H1 (cell line): ENCODE data around the gene DPF3. TPM values are rescaled to one million over a fixed set of nuclear protein-coding genes. Genes with fewer than 3 reads are reported as not detected.

Experiments used
- CTCF ChIA-PET: fragments of 300-600 bp; sonication (Branson Sonifier 250); formaldehyde crosslinking; loops from one replicate; lab custom pipeline; 2021; ENCODE audit not compliant: partially characterized antibody; lab: Charles Lee
- POLR2A ChIA-PET: fragments of 300-600 bp; sonication (Branson Sonifier 250); formaldehyde crosslinking; loops from one replicate; lab custom pipeline; 2021; ENCODE audit warnings: inconsistent platforms; ENCODE audit not compliant: partially characterized antibody; lab: Charles Lee
- DNase-seq, 2 experiments: peaks; one replicate each; pipeline versions ENCODE4 v3.0.0 to v3.0.0-alpha.2; 2010 to 2022; ENCODE audit warnings: low spot score in 2 of 2, low read depth in 1 of 2, mixed read lengths in 1 of 2
- FAIRE-seq: peaks from 2 replicates; lab custom pipeline; 2011; peaks lifted over from hg19 to GRCh38; lab: Jason Lieb, UNC
- H2AFZ ChIP-seq: 2 replicates; pipeline ENCODE4 v1.8.1; 2012; ENCODE audit warnings: low read length, inconsistent platforms
- H2AK5ac ChIP-seq: 2 replicates; pipeline ENCODE4 v1.6.1; 2013; ENCODE audit warnings: low read depth, low read length
- H2BK120ac ChIP-seq: replicated peaks from 2 replicates; pipeline ENCODE3; 2013; ENCODE audit warnings: low read depth, low read length, inconsistent platforms
- H2BK12ac ChIP-seq: 2 replicates; pipeline ENCODE4 v1.6.1; 2013; ENCODE audit warnings: low read depth, low read length
- H2BK15ac ChIP-seq: 2 replicates; pipeline ENCODE4 v1.6.1; 2013; ENCODE audit warnings: low read length
- H2BK20ac ChIP-seq: 2 replicates; pipeline ENCODE4 v1.6.1; 2013; ENCODE audit warnings: low read length
- H2BK5ac ChIP-seq: 2 replicates; pipeline ENCODE4 v1.6.1; 2013; ENCODE audit warnings: low read depth, low read length
- H3K14ac ChIP-seq: 2 replicates; pipeline ENCODE4 v1.6.1; 2013; ENCODE audit warnings: inconsistent platforms; ENCODE audit not compliant: insufficient read length
- H3K18ac ChIP-seq: 2 replicates; pipeline ENCODE4 v1.6.1; 2013; ENCODE audit warnings: low read length; ENCODE audit errors: extremely low read depth
- H3K23ac ChIP-seq: 2 replicates; pipeline ENCODE4 v1.6.1; 2013; ENCODE audit warnings: inconsistent platforms; ENCODE audit not compliant: insufficient read length
- H3K23me2 ChIP-seq: 2 replicates; pipeline ENCODE4 v1.6.1; 2013; ENCODE audit warnings: low read depth, low read length
- H3K27ac ChIP-seq: 2 replicates; pipeline ENCODE4 v1.6.1; 2011; ENCODE audit warnings: low read depth, low read length, inconsistent platforms
- H3K27me3 ChIP-seq, 4 experiments: replicated peaks in 1 of 4; 1 replicate in 1 of 4; 2 replicates in 3 of 4; pipeline versions ENCODE4 v1.6.1 to v1.8.1; 2011 to 2013; ENCODE audit warnings: low read length in 3 of 4, mild to moderate bottlenecking in 3 of 4, inconsistent platforms in 2 of 4, mixed read lengths in 2 of 4, moderate library complexity in 1 of 4; ENCODE audit not compliant: control insufficient read depth in 3 of 4, insufficient read depth in 3 of 4; ENCODE audit errors: extremely low read depth in 1 of 4
- H3K36me3 ChIP-seq, 4 experiments: 2 replicates each; pipeline versions ENCODE4 v1.6.1 to v1.8.1; 2011 to 2013; ENCODE audit warnings: mild to moderate bottlenecking in 4 of 4, low read length in 3 of 4, moderate library complexity in 2 of 4, control low read depth in 1 of 4, inconsistent platforms in 1 of 4; ENCODE audit not compliant: insufficient read depth in 4 of 4, control insufficient read depth in 2 of 4
- H3K4ac ChIP-seq: replicated peaks from 2 replicates; pipeline ENCODE3; 2013; ENCODE audit warnings: low read length, low read depth, mixed read lengths, inconsistent platforms; ENCODE audit not compliant: insufficient read length
- H3K4me1 ChIP-seq, 4 experiments: replicated peaks in 1 of 4; 1 replicate in 1 of 4; 2 replicates in 3 of 4; pipeline versions ENCODE4 v1.6.1 to v1.8.1; 2011 to 2013; ENCODE audit warnings: low read length in 3 of 4, inconsistent platforms in 2 of 4, mixed read lengths in 1 of 4; ENCODE audit not compliant: insufficient read depth in 4 of 4, control insufficient read depth in 3 of 4
- H3K4me2 ChIP-seq, 2 experiments: 2 replicates each; pipeline versions ENCODE4 v1.6.1 to v1.8.1; 2011 to 2013; ENCODE audit warnings: low read depth in 2 of 2, low read length in 2 of 2, control low read depth in 1 of 2, inconsistent platforms in 1 of 2, mild to moderate bottlenecking in 1 of 2; ENCODE audit not compliant: insufficient read depth in 1 of 2
- H3K4me3 ChIP-seq, 4 experiments: fragments of 200-600, 300-600 bp in 1 of 4; sonication (generic), shearing (Covaris generic), sonication (Bioruptor Twin) in 1 of 4; 2 replicates each; pipeline versions ENCODE4 v1.5.1 to v1.8.1; 2011 to 2016; ENCODE audit warnings: low read length in 4 of 4, low read depth in 3 of 4, control low read depth in 2 of 4, inconsistent platforms in 2 of 4, mild to moderate bottlenecking in 2 of 4, mixed read lengths in 1 of 4, moderate library complexity in 1 of 4; ENCODE audit not compliant: insufficient read depth in 2 of 4; ENCODE audit errors: extremely low read depth in 1 of 4
- H3K56ac ChIP-seq: replicated peaks from 2 replicates; pipeline ENCODE3; 2013; ENCODE audit warnings: low read depth, mild to moderate bottlenecking, mixed read lengths, low read length, inconsistent platforms; ENCODE audit not compliant: insufficient read length
- H3K79me1 ChIP-seq: 2 replicates; pipeline ENCODE4 v1.6.1; 2013; ENCODE audit warnings: low read depth, low read length, control low read depth
- H3K79me2 ChIP-seq, 2 experiments: 2 replicates each; pipeline versions ENCODE4 v1.6.1 to v1.8.1; 2012 to 2013; ENCODE audit warnings: low read length in 2 of 2, mild to moderate bottlenecking in 2 of 2, inconsistent platforms in 1 of 2; ENCODE audit not compliant: insufficient read depth in 2 of 2, control insufficient read depth in 1 of 2
- H3K9ac ChIP-seq, 4 experiments: replicated peaks in 1 of 4; 1 replicate in 1 of 4; 2 replicates in 3 of 4; pipeline versions ENCODE4 v1.6.1 to v1.8.1; 2011 to 2013; ENCODE audit warnings: low read depth in 3 of 4, low read length in 3 of 4, control low read depth in 2 of 4, mild to moderate bottlenecking in 2 of 4, moderate library complexity in 2 of 4, inconsistent platforms in 1 of 4; ENCODE audit errors: extremely low read depth in 1 of 4
- H3K9me3 ChIP-seq, 2 experiments: 2 replicates each; pipeline versions ENCODE4 v1.6.1 to v1.8.1; 2012 to 2013; ENCODE audit warnings: mild to moderate bottlenecking in 2 of 2, moderate library complexity in 2 of 2, control low read depth in 1 of 2, inconsistent platforms in 1 of 2, low read depth in 1 of 2, low read length in 1 of 2, mixed read lengths in 1 of 2; ENCODE audit not compliant: insufficient read depth in 2 of 2
- H4K20me1 ChIP-seq, 2 experiments: replicated peaks in 1 of 2; 2 replicates each; pipeline versions ENCODE3 to v1.8.1; 2011 to 2013; ENCODE audit warnings: inconsistent platforms in 2 of 2, low read length in 2 of 2, mild to moderate bottlenecking in 1 of 2; ENCODE audit not compliant: insufficient read depth in 2 of 2, control insufficient read depth in 1 of 2
- H4K5ac ChIP-seq: 2 replicates; pipeline ENCODE4 v1.6.1; 2013; ENCODE audit warnings: low read length, low read depth, mixed read lengths, inconsistent platforms; ENCODE audit not compliant: insufficient read length
- H4K8ac ChIP-seq: 2 replicates; pipeline ENCODE4 v1.8.0; 2013; ENCODE audit warnings: mild to moderate bottlenecking, moderate library complexity, low read length, inconsistent platforms; ENCODE audit not compliant: insufficient read depth; ENCODE audit errors: extremely low read depth
- H4K91ac ChIP-seq: replicated peaks from 2 replicates; pipeline ENCODE3; 2013; ENCODE audit warnings: low read length, mixed read lengths, inconsistent platforms; ENCODE audit not compliant: insufficient read length
- BRCA1 ChIP-seq: IDR thresholded peaks from 2 replicates; pipeline ENCODE4 v1.6.1; 2012; ENCODE audit warnings: low read depth, low read length, improper control_type of control experiment
- JUN ChIP-seq: IDR thresholded peaks from 2 replicates; pipeline ENCODE4 v1.6.1; 2011; ENCODE audit warnings: low read depth, mild to moderate bottlenecking, improper control_type of control experiment, low read length
- TEAD4 ChIP-seq: IDR thresholded peaks from 2 replicates; pipeline ENCODE4 v1.6.1; 2012; ENCODE audit warnings: low read depth, low read length, inconsistent platforms, mixed read lengths
- WGBS, 2 experiments: shearing (Covaris generic) in 1 of 2; methylation state at CpG; one replicate each; pipeline versions ENCODE4 v1.1.6 to v1.1.7; 2013 to 2015; ENCODE audit warnings: low lambda C conversion rate in 2 of 2, mixed read lengths in 2 of 2, inconsistent platforms in 1 of 2, low coverage in 1 of 2, missing lambda C conversion rate in 1 of 2; ENCODE audit not compliant: insufficient replicate concordance in 2 of 2, insufficient coverage in 1 of 2, insufficient read length in 1 of 2; ENCODE audit errors: extremely low coverage in 1 of 2, missing lambda C conversion rate in 1 of 2; 5-methylcytosine and 5-hydroxymethylcytosine counted together
- polyA plus RNA-seq, 7 experiments: library from polyadenylated mRNA; depleted of rRNA in 3 of 7; stranded (reverse) in 5 of 7; unstranded in 2 of 7; fragments of >200 nt in 5 of 7; fragments of 200-250 nt in 2 of 7; gene quantifications; 1 replicate in 5 of 7; 2 replicates in 1 of 7; 4 replicates in 1 of 7; pipeline versions ENCODE4 v1.2.1 to v1.2.3, GENCODE V29; 2011 to 2013; ENCODE audit warnings: missing spikeins in 2 of 7, mixed read lengths in 2 of 7
- total RNA-seq: library from RNA; stranded (reverse); fragmentation: NEBNext Ultra II Directional; extraction: Animal tissue kit (Norgen Biotek cat#: 25700); gene quantifications from 2 replicates; pipeline ENCODE4 v1.2.1, GENCODE V29; 2021

The DPF3 gene
- total and polyA plus RNA-seq, 2 of the 8 experiments (the other 6 are each of a cell fraction or from before 2014, with no cell fraction given), result 0.19 TPM; not detected in 1

DNA sequence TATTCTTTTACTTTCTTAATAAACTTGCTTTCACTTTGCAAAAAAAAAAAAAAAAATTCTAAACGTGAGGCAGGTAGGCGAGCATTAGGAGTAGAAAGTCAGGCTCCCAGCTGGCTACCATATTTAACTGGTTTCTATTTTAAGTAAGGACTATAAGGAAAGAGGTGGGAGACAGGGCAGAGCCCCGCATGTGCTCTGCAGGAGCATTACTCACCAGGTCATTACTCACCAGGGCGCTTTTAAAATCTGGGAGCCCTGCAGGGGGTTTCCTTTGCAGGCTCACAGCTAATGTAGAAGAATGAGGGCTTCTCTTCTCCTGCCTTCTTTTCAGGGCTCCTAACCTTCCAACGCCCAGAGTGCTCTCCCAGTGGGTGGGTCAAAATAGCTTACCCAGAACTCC is 14.0 kb upstream of the DPF3 start:
- H3K56ac ChIP-seq, result no peak overlapping the region
- H2BK20ac ChIP-seq, result no peak overlapping the region
- H4K91ac ChIP-seq, result no peak overlapping the region
- no peak overlapping the region for H2AK5ac ChIP-seq
- no peak overlapping the region for H2AFZ ChIP-seq
- POLR2A ChIA-PET, result no interaction called here
- no peaks in the 10 kb centered on the region for H3K27me3 ChIP-seq
- no peak overlapping the region for H4K8ac ChIP-seq
- no peak overlapping the region for H2BK5ac ChIP-seq
- no peak overlapping the region; a peak in 2 of 4 replicates for H3K4me2 ChIP-seq
- H2BK12ac ChIP-seq, result no peak overlapping the region
- H3K18ac ChIP-seq, result no peak overlapping the region
- H2BK15ac ChIP-seq, result no peak overlapping the region
- H3K4me3 ChIP-seq, result 0 out of 8 replicates have a peak overlapping the region, but pooled peaks of 1 of the 4 experiments have one; percentile 3
- WGBS, 2 experiments, result 16% methylated on average over 5 of the region's 5 CpGs; no CpG with 5 or more reads in 1 of the 2 experiments
- H3K4me1 ChIP-seq, result peaks cover 0 to 11% (median 0%) of the 10 kb centered on the region in 4 experiments; a peak in 3 of 7 replicates
- TF ChIP-seq JUN, result no peak
- TF ChIP-seq BRCA1, result no peak
- no peak for TF ChIP-seq TEAD4
- TF ChIP-seq, all 59 proteins: peak for 0
- Histone ChIP-seq H3K9ac (no peak overlapping the region), H3K23ac (no peak overlapping the region), H3K79me2 (no peaks in the 10 kb centered on the region), H3K4ac (no peak overlapping the region), H3K27ac (no peak overlapping the region), H3K9me3 (no peaks in the 10 kb centered on the region), H4K20me1 (no peaks in the 10 kb centered on the region), H2BK120ac (no peak overlapping the region), H3K79me1 (no peaks in the 10 kb centered on the region), H3K14ac (no peak overlapping the region), H3K23me2 (no peaks in the 10 kb centered on the region), H4K5ac (no peak overlapping the region), H3K36me3 (no peaks in the 10 kb centered on the region)
- FAIRE-seq (no peak), DNase-seq (no peak)
- CTCF ChIA-PET, result interaction anchor here (0.6 to 1.8 kb wide), 9 partner anchors 14 to 392 kb away, joined by 3 to 5 read pairs (median 3); partner anchors contain the start of gene DPF3
